Lower leg skin (tissue), 3 donors: Measurements from ENCODE around the gene CASKIN2.

Source experiments
- CTCF ChIP-seq, 3 donors: fragments of 450-650 bp; IDR thresholded peaks; one replicate each; pipeline ENCODE4 v1.5.1; 2016; ENCODE audit warnings: antibody characterized with exemption in 3 of 3, mild to moderate bottlenecking in 3 of 3, moderate library complexity in 2 of 3
- POLR2A ChIP-seq, 2 donors: fragments of 450-650 bp; IDR thresholded peaks; one replicate each; pipeline ENCODE4 v1.6.1; 2016 to 2017; ENCODE audit warnings: antibody characterized with exemption in 2 of 2, mild to moderate bottlenecking in 1 of 2, moderate library complexity in 1 of 2

GRCh38 chr17:75511610-75512575 lies 3.4 kb downstream of the CASKIN2 start:
- peak in 1 of 3 donors; percentile 25 for TF ChIP-seq CTCF (IDR thresholded peaks at IDR 0.05)
- TF ChIP-seq POLR2A (IDR thresholded peaks at IDR 0.05): no peak
